ENCODE data around the gene SGPP2.

GRCh38 chr2:222483513-222484039 is 59.2 kb downstream of the SGPP2 start:
- TF ChIP-seq CTCF (IDR thresholded peaks at IDR 0.05), result no peak
- TF ChIP-seq POLR2A (IDR thresholded peaks at IDR 0.05), result no peak
